ENCODE measurements around the gene GP2.
"Not testable (repeated sequence)": the region's sequence is repeated elsewhere in the genome, so short reads cannot be mapped to it uniquely, and the experiment has no call there.

Gene GP2

GRCh38 chr16:20315764-20316163, 11.5 kb downstream of the GP2 start:
- H3K9ac ChIP-seq (ENCODE audit: low read depth, low read length): no peak overlapping the region
- no peaks in the 10 kb centered on the region for H3K27me3 ChIP-seq (ENCODE audit: insufficient read depth, low read length)
- no peak overlapping the region for H3K27ac ChIP-seq (ENCODE audit: low read depth, low read length)
- no peaks in the 10 kb centered on the region for H3K4me1 ChIP-seq (ENCODE audit: insufficient read depth, low read length)
- WGBS: 96% methylated on average over 6 of the region's 6 CpGs
- H3K36me3 ChIP-seq (ENCODE audit: insufficient read depth, low read length): no peaks in the 10 kb centered on the region
- no peak overlapping the region for H3K4me3 ChIP-seq (ENCODE audit: low read length)
- peaks cover 3% of the 10 kb centered on the region; the same call in 1 of the 2 replicates for H3K9me3 ChIP-seq (ENCODE audit: insufficient read depth, low read depth, low read length)

- H3K27me3 ChIP-seq (ENCODE audit: insufficient read depth, low read length): no peaks in the 10 kb centered on the region
- 94% methylated on average over 3 of the region's 3 CpGs for WGBS
- no peaks in the 10 kb centered on the region for H3K36me3 ChIP-seq (ENCODE audit: insufficient read depth, low read length)
- no peak overlapping the region for H3K4me3 ChIP-seq (ENCODE audit: low read length)
- H3K4me1 ChIP-seq (ENCODE audit: insufficient read depth, low read length): no peaks in the 10 kb centered on the region
- no peak overlapping the region for H3K9ac ChIP-seq (ENCODE audit: low read depth, low read length)
- peaks cover 3% of the 10 kb centered on the region; the same call in 1 of the 2 replicates for H3K9me3 ChIP-seq (ENCODE audit: insufficient read depth, low read depth, low read length)
- H3K27ac ChIP-seq (ENCODE audit: low read depth, low read length): no peak overlapping the region
Observed at GRCh38 chr16:20314575-20314974, 12.7 kb downstream of the GP2 start.

GRCh38 chr16:20313741-20314140, 13.6 kb downstream of the GP2 start:
- no peak overlapping the region for H3K27ac ChIP-seq (ENCODE audit: low read depth, low read length)
- H3K9ac ChIP-seq (ENCODE audit: low read depth, low read length): no peak overlapping the region
- H3K27me3 ChIP-seq (ENCODE audit: insufficient read depth, low read length): no peaks in the 10 kb centered on the region
- H3K36me3 ChIP-seq (ENCODE audit: insufficient read depth, low read length): no peaks in the 10 kb centered on the region
- WGBS: 84% methylated on average over 2 of the region's 3 CpGs
- H3K9me3 ChIP-seq (ENCODE audit: insufficient read depth, low read depth, low read length): peaks cover 3% of the 10 kb centered on the region; the same call in 1 of the 2 replicates
- no peaks in the 10 kb centered on the region for H3K4me1 ChIP-seq (ENCODE audit: insufficient read depth, low read length)
- H3K4me3 ChIP-seq (ENCODE audit: low read length): no peak overlapping the region

- H3K4me3 ChIP-seq (ENCODE audit: low read length): not testable (repeated sequence)
- 94% methylated on average over 7 of the region's 7 CpGs for WGBS
Observed at GRCh38 chr16:20312536-20313095, 14.7 kb downstream of the GP2 start.

GRCh38 chr16:20311548-20311947, 15.8 kb downstream of the GP2 start:
- peaks cover 3% of the 10 kb centered on the region; the same call in 1 of the 2 replicates for H3K9me3 ChIP-seq (ENCODE audit: insufficient read depth, low read depth, low read length)
- no peaks in the 10 kb centered on the region for H3K36me3 ChIP-seq (ENCODE audit: insufficient read depth, low read length)
- 86% methylated on average over 2 of the region's 2 CpGs for WGBS
- H3K4me1 ChIP-seq (ENCODE audit: insufficient read depth, low read length): no peaks in the 10 kb centered on the region
- H3K9ac ChIP-seq (ENCODE audit: low read depth, low read length): no peak overlapping the region
- no peak overlapping the region for H3K4me3 ChIP-seq (ENCODE audit: low read length)
- no peak overlapping the region for H3K27ac ChIP-seq (ENCODE audit: low read depth, low read length)
- H3K27me3 ChIP-seq (ENCODE audit: insufficient read depth, low read length): no peaks in the 10 kb centered on the region

More at GRCh38 chr16:20312536-20313095, 14.7 kb downstream of the GP2 start:
- H3K9ac ChIP-seq (ENCODE audit: low read depth, low read length); H3K36me3 ChIP-seq (ENCODE audit: insufficient read depth, low read length); H3K4me1 ChIP-seq (ENCODE audit: insufficient read depth, low read length); H3K27ac ChIP-seq (ENCODE audit: low read depth, low read length); H3K9me3 ChIP-seq (ENCODE audit: insufficient read depth, low read depth, low read length); H3K27me3 ChIP-seq (ENCODE audit: insufficient read depth, low read length): not testable (repeated sequence)

- Histone ChIP-seq H3K9me3 (ENCODE audit: insufficient read depth, low read depth, low read length) (peaks cover 3% of the 10 kb centered on the region; the same call in 1 of the 2 replicates), H3K27me3 (ENCODE audit: insufficient read depth, low read length) (no peaks in the 10 kb centered on the region), H3K4me3 (ENCODE audit: low read length) (no peak overlapping the region), H3K36me3 (ENCODE audit: insufficient read depth, low read length) (no peaks in the 10 kb centered on the region), H3K9ac (ENCODE audit: low read depth, low read length) (no peak overlapping the region), H3K4me1 (ENCODE audit: insufficient read depth, low read length) (no peaks in the 10 kb centered on the region), H3K27ac (ENCODE audit: low read depth, low read length) (no peak overlapping the region)
- WGBS: 95% methylated on average over 11 of the region's 11 CpGs
Observed at GRCh38 chr16:20310421-20311395, 16.6 kb downstream of the GP2 start.

- WGBS: 92% methylated on average over 6 of the region's 6 CpGs
- H3K4me3 ChIP-seq (ENCODE audit: low read length): no peak overlapping the region
Observed at GRCh38 chr16:20309786-20310185, 17.5 kb downstream of the GP2 start.

GRCh38 chr16:20308801-20309590, 18.3 kb downstream of the GP2 start:
- H3K4me3 ChIP-seq (ENCODE audit: low read length): no peak overlapping the region
- no peaks in the 10 kb centered on the region for H3K27me3 ChIP-seq (ENCODE audit: insufficient read depth, low read length)
- no peaks in the 10 kb centered on the region for H3K4me1 ChIP-seq (ENCODE audit: insufficient read depth, low read length)
- no peak overlapping the region for H3K9ac ChIP-seq (ENCODE audit: low read depth, low read length)
- H3K27ac ChIP-seq (ENCODE audit: low read depth, low read length): no peak overlapping the region
- WGBS: 90% methylated on average over 4 of the region's 4 CpGs
- peaks cover 3% of the 10 kb centered on the region; the same call in 1 of the 2 replicates for H3K9me3 ChIP-seq (ENCODE audit: insufficient read depth, low read depth, low read length)
- H3K36me3 ChIP-seq (ENCODE audit: insufficient read depth, low read length): no peaks in the 10 kb centered on the region

More at GRCh38 chr16:20309786-20310185, 17.5 kb downstream of the GP2 start:
- no peaks in the 10 kb centered on the region for H3K36me3 ChIP-seq (ENCODE audit: insufficient read depth, low read length)
- H3K27ac ChIP-seq (ENCODE audit: low read depth, low read length): no peak overlapping the region
- H3K9ac ChIP-seq (ENCODE audit: low read depth, low read length): no peak overlapping the region
- H3K9me3 ChIP-seq (ENCODE audit: insufficient read depth, low read depth, low read length): peaks cover 3% of the 10 kb centered on the region; the same call in 1 of the 2 replicates
- no peaks in the 10 kb centered on the region for H3K27me3 ChIP-seq (ENCODE audit: insufficient read depth, low read length)
- no peaks in the 10 kb centered on the region for H3K4me1 ChIP-seq (ENCODE audit: insufficient read depth, low read length)

- H3K36me3 ChIP-seq (ENCODE audit: insufficient read depth, low read length): no peaks in the 10 kb centered on the region
- no peak overlapping the region for H3K9ac ChIP-seq (ENCODE audit: low read depth, low read length)
- H3K9me3 ChIP-seq (ENCODE audit: insufficient read depth, low read depth, low read length): peaks cover 3% of the 10 kb centered on the region; the same call in 1 of the 2 replicates
- 91% methylated on average over 4 of the region's 4 CpGs for WGBS
- no peaks in the 10 kb centered on the region for H3K4me1 ChIP-seq (ENCODE audit: insufficient read depth, low read length)
- no peak overlapping the region for H3K4me3 ChIP-seq (ENCODE audit: low read length)
- no peak overlapping the region for H3K27ac ChIP-seq (ENCODE audit: low read depth, low read length)
- no peaks in the 10 kb centered on the region for H3K27me3 ChIP-seq (ENCODE audit: insufficient read depth, low read length)
Observed at GRCh38 chr16:20308266-20308665, 19.0 kb downstream of the GP2 start.

GRCh38 chr16:20307791-20308190, 19.5 kb downstream of the GP2 start:
- H3K27ac ChIP-seq (ENCODE audit: low read depth, low read length): no peak overlapping the region
- peaks cover 3% of the 10 kb centered on the region; the same call in 1 of the 2 replicates for H3K9me3 ChIP-seq (ENCODE audit: insufficient read depth, low read depth, low read length)
- no peaks in the 10 kb centered on the region for H3K4me1 ChIP-seq (ENCODE audit: insufficient read depth, low read length)
- H3K36me3 ChIP-seq (ENCODE audit: insufficient read depth, low read length): no peaks in the 10 kb centered on the region
- H3K27me3 ChIP-seq (ENCODE audit: insufficient read depth, low read length): no peaks in the 10 kb centered on the region
- no peak overlapping the region for H3K9ac ChIP-seq (ENCODE audit: low read depth, low read length)
- WGBS: 98% methylated on average over 7 of the region's 7 CpGs
- no peak overlapping the region for H3K4me3 ChIP-seq (ENCODE audit: low read length)

All from HUES64 (cell line).